Peyer's patch (tissue), 4 donors: ENCODE measurements around the gene GIPC1.

Experiments used
- POLR2A ChIP-seq, 2 donors: fragments of 450-650 bp; IDR thresholded peaks; one replicate each; pipeline ENCODE4 v1.5.1; 2017; ENCODE audit warnings: antibody characterized with exemption in 2 of 2, mild to moderate bottlenecking in 2 of 2, moderate library complexity in 2 of 2
- TF ChIP-seq, protein P1 (sequence below), 6 experiments: fragments of 450-650 bp in 4 of 6; fragments of 200-600 bp in 2 of 6; sonication (generic) in 1 of 6; IDR thresholded peaks; one replicate each; pipeline ENCODE4 v1.5.1; 2017 to 2019; ENCODE audit warnings: antibody characterized with exemption in 6 of 6, mild to moderate bottlenecking in 3 of 6, moderate library complexity in 1 of 6

- no peak for TF ChIP-seq POLR2A (IDR thresholded peaks at IDR 0.05)
- TF ChIP-seq, protein P1, sequence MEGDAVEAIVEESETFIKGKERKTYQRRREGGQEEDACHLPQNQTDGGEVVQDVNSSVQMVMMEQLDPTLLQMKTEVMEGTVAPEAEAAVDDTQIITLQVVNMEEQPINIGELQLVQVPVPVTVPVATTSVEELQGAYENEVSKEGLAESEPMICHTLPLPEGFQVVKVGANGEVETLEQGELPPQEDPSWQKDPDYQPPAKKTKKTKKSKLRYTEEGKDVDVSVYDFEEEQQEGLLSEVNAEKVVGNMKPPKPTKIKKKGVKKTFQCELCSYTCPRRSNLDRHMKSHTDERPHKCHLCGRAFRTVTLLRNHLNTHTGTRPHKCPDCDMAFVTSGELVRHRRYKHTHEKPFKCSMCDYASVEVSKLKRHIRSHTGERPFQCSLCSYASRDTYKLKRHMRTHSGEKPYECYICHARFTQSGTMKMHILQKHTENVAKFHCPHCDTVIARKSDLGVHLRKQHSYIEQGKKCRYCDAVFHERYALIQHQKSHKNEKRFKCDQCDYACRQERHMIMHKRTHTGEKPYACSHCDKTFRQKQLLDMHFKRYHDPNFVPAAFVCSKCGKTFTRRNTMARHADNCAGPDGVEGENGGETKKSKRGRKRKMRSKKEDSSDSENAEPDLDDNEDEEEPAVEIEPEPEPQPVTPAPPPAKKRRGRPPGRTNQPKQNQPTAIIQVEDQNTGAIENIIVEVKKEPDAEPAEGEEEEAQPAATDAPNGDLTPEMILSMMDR (IDR thresholded peaks at IDR 0.05): no peak
Measured at GRCh38 chr19:14540741-14541525, 45.0 kb upstream of the GIPC1 start.
